GM20431 (cell line): ENCODE measurements around the gene UNC5C.

ENCODE experiments used
- in situ Hi-C: fragments of 300-500 bp; cut with MseI, MboI; formaldehyde crosslinking; loops from one replicate; pipeline ENCODE4 v1.15.0; 2020; ENCODE audit warnings: low sequenced_read_pairs; ENCODE audit not compliant: unreplicated experiment

UNC5C gene

DNA sequence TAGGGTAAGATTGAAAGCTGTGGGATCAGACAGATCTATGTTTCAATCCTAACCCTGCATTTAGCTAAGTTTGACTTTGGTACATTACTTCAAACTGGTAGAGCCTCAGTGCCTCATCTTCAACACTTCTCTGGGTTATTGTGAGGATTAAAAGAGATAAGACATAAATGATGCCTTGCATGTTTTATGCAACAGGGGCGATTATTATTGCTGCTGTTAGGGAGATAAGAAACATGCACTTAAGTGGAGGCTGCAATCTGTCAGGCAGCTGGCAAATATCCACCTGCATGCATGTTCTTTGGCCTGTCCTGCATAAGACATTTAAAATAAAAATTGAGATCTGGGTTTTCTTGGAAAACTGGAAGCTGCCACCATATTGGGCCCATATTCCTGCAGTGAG lies 24.6 kb downstream of the UNC5C start:
- in situ Hi-C loops: no loop called here

DNA sequence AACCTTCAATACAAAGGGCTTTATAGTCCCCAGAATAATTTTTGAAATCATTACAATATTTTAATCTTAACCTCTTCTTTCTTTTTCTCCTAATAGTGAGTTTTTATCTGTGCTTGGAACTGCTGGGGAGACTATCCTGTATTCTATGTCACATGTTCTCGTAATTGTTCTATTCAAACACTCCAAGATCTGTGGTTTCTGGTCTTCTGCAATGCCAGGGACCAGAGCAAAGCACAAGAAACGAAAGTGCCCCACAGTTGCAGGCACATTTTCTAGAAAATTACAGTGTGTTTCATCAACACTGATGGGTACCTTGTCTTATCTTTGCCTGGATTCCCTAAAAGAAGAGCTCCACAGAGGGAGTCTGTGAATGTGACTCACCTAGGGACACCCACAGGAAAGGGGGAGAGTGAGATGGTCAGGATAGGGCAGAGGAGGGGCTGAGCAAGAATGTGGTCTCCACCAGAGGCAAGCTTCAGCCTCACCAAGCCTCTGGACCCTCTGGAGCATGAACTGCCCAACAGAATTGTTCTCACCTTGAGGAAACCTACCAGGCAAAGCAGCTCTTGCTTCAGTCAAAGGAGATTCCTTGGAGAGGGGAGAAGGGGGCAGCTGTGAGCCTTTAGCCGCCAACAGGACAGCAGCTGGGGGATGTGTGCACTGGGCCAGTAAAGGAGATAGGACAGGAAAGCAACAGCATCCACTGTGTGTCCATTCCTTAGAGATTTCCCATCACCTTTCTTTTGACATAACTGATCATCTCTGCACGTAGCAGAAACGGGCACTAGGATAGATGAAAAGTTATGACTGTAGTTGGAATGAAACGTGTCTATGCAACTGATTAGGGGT lies 25.9 kb downstream of the UNC5C start:
- in situ Hi-C loops: no loop called here

DNA sequence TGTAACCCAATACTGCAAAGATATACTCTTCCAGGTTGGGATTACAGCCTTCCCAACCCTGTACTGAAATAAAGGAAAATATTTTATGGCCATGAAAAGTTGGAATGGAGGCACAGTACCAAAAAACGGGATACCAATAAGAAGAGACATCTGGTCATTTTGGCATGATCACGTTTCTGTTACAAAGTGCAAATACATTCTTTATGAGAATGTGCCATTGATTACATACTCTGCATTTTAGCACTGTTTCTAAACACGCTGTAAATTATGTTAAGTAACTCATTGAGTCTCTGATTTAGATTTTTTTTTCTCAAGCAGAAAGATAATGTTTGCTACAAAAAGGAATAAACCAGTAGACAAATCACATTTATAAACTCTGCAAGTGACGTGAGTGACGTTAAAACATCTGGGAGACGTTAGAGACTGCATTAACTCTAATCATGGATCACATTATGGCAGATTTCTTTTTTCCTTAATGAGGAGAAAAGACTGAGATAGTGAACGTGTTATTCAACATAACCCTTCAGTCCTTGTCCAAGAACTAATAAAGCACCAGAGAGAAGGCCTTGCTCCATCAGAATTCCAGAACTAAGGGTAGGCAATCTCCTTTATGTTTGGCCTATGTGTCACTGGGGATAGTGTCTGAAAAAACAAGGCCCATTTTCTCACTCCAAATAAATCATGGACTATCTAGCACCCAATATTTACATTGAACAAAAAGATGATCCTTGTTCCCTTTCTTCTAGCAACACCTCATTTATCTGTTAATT lies 31.0 kb downstream of the UNC5C start:
- in situ Hi-C loops: no loop called here

DNA sequence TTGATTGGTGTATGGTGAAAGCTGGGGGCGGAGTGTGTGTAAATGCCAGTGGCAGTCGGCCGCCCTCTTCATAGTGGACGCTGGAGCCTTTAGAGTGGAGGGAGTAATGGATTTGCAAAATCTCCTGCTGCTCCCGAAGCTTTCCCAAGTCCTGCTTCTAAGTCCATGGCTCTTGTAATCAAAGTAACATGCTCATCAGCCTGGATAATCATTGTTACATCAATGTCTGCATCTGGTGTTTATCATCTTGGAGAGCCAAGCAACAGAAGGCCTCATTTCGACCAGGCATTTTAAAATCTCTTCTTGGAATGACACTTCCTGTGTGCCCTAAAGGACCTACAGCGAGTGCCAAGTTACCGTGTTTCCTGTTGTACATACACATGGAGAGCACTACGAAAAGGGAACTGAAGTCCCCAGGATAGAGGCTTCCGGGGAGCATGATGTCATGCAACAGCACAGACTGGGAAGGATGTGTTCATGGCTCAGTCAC lies 32.2 kb downstream of the UNC5C start:
- in situ Hi-C loops: no loop called here

DNA sequence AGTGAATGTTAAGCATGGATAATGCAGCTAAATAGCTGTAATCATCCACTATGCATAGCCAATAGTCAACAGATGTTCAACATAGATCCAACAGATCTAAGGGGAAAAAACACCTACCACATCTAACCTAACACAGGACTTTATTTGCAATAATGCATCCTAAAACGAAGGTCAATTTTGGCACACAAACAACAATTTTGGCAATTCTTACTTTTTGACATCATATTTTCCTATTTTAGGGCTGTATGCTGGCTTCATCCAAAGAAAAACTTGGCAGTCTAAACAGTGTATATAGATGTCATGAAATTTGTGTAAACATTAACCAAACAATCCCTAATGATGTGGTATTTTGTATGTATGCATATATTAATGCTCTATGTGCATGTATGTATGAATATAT lies 33.2 kb downstream of the UNC5C start:
- in situ Hi-C loops: no loop called here

DNA sequence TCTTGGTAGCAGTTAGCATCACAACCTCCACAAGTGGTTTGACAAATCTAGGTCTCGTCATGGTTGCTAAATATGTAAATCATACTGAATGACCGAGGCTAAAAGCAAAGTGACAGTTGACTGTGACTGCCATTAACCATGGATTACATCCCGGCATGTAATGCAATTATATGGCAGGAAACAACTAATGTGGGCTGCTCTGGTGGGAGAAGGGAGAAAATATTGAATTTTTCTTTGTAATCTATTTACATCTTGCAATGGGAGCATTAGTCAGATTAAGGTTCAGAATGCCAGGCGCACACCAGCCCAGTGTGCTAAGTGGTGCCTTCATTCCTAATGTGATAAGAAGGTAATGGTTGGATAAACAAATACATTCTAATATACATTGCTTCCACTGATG lies 35.8 kb downstream of the UNC5C start:
- in situ Hi-C loops: no loop called here

DNA sequence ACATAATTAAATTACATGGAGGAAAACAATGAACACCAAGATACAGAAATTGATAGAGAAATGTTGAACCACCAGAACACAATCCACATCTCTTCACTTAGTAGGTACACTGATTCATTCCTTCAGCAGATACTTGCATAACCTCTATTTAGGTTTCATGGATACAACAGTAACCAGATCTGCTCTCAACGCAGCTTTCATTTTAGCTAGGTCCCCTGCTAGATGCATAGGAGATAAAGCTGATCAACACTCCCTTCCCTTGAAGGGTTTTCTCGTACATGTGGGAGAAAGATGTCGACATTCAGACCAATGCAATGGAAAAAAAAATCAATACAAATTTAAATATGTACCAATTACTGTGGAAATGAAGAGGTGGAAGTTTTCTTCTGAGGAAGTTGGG lies 37.3 kb downstream of the UNC5C start:
- in situ Hi-C loops: no loop called here

DNA sequence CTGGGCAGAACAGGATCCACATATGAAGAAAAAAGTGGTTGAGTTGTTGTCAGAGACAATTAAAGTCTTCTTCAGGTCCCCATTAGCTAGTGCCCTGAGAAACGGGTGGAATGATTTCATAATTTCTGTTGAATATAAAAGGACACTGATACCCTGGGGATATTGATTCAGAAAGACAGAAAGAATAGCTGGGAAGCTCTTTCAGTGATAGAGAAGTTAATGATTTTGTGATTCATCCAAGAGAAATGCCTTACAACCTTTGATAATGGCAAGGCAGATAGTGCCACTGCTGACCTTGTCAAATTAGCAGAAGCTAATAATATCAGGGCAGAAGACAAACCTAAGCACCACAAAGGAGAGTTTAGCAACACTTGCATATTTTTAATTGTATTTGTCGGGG lies 37.9 kb downstream of the UNC5C start:
- in situ Hi-C loops: no loop called here

DNA sequence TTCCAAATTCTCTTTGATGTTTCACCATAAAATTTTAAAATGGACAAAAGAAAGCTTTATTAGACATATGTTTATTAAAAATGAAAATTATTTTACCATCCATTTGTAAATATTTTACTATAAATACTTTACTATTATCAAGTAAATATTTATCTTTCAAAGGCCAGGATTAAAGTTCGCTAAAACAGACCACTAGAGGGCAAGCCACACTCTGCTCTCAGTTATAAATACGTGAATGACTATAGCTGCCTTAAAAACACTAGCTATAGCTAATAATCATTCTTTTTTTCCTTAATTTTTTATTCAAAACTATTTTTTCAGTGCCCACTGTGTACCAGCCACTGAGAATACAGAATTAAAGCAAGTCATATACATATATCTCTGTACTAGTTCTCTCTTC lies 38.6 kb downstream of the UNC5C start:
- in situ Hi-C loops: no loop called here

DNA sequence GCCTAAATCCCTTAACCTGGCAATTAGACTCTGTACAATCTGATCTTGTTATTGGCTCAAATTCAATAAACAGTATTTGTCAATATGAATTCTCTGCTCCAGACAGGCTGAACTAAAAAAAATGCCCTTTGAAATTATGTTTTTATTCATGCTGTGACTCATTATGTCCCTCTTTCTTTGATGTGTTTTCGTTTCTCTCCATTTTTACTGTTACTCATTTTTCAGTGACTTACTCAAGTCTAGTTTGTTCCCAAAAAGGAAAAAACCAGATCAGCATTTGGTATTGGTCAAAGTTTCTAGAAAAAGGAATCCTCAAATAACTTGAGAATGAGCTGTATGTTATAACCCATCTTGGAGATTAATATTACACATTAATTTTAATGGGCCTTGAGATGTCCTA lies 40.4 kb downstream of the UNC5C start:
- in situ Hi-C loops: no loop called here

DNA sequence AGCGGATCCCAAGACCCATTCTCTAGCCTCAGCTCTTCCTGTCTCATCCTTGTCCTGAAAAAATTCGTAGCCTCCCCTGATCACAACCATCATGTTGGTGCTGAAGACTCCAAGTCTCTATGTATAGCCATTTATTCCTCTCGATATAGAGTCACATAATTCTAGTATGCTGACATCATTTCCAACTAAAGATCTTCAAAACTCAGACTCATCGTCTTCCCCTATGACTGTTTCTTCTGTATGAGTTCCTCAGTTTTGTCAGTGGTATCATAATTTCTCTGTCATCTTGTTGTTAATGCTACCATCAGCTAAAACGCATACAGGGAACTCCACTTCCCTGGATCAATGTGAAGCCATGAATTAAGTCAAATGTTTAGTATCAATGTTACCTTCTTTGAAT lies 41.2 kb downstream of the UNC5C start:
- in situ Hi-C loops: no loop called here

DNA sequence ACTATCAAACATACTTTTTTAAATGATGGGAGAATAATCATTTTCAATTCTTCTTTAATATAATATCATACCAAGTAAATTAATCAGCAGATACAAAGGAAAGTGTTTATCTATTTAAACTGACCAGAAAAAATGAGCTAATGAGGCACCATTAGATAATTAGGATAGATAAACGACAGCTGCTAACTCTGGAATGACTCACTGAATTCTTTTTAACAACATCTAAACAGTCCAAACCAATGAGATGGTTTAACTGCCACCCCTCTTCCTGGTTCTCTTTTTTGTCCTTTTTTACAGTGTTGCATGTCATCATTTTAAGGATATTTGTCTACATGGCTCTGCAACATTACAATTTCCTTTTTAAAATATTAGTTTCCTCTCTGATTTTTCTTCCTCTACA lies 41.6 kb downstream of the UNC5C start:
- in situ Hi-C loops: no loop called here

DNA sequence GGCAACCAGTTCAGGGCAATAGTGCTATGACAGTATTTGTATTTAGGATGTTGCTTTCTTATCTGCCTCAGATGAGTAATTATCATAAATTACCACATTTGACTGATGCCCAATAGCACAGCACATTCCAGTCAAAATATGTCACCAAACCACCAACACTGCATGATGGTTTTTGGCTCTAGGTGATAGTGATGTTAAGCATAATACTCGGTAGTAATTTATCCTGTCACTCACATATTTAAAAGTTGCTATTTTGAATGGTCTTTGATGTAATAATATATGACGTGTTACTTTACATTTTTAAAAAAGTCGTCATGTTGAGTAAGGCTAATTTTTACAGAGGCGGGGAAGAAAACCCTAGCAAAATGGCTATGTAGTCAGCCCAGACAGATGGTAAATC lies 42.5 kb downstream of the UNC5C start:
- in situ Hi-C loops: no loop called here

DNA sequence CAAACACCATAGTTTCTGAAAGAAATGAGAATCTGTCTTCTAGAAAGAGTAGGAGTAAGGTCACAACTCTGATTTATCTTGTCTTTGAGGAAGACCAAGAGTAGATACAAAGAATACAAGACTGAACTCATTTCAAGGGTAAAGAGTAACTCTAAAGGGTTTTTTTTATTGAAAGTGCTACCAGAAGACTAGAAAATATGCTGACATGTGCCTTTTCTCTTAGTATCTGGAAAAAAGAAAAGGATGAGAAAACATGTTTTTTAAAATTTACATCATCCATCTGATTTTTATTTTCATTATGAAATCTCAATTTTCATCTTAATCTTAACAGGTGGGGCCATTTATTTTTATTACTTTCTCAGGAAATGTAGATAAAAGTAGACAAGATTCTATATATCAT lies 43.0 kb downstream of the UNC5C start:
- in situ Hi-C loops: no loop called here

DNA sequence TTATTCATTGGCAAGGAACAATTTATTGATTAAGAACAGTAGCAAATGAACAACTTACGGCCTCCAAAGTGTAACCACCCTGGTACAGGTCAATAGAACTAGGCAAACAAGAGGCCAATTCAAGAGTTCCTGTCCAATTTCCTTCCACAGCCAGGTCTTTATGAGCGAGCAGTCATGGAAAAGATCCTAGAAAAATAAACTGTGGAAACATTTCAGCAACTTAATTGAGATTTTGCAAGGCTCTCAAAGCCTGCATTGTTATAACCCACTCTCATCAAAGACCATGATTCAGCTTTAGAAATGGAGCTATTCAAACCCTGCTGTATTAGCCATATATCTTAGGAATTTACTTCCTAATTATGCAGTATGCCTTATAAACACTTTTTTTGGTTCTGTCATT lies 43.6 kb downstream of the UNC5C start:
- in situ Hi-C loops: no loop called here

DNA sequence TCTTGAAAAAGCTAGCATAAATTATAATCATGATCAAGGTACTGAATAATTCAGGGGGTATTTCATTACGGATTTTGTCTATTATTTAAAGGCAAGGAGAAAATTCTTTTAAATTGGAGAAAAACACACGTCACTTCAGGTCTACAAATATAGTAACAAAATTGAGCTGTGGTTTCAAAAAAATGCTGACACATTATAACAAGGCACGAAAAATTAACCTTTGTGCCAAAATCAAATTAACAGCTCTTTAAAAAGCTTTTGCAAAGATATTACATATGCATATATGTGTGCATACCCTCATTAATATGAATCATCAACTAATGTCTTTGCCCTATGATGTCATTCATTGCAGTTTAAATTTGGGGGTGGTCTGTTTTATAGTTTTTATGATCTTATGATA lies 44.3 kb downstream of the UNC5C start:
- in situ Hi-C loops: no loop called here

DNA sequence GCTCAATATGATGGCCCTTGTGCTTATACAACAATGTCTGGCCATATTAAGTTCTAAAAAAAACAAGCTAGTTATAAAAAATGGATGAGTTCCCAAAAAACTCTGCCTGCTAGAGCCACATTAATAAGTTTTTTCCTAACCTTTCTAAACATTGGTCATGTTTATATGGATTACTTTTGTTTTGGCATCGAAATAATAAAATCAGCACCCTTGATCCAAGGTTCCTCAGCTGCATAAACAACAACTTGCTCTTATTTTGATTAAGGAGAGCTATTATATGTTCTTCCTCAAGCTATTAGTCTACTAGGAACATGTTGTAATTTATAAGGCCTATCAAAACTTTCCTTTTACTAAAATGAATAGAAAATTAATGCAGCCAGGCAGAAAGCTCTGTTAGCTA lies 48.4 kb downstream of the UNC5C start:
- in situ Hi-C loops: no loop called here

DNA sequence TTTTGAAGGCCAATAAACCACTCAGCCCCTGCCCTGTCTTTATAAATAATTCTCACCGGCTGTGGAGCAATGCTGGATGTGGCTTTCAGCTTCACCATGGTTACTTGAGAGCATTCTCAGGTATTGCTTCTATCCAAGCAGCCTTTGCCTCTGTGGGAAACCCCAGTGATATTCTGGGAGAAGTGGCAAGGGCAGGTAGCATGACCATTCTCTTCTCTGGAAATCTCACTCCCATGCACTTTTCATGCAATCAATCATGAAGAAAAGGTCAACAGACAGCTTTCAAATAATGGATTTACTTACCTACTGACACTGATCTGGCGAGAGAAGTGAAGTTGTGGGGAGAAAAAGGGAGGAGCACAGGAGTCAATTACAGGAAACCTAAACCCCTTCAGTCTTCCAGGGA lies 49.5 kb downstream of the UNC5C start:
- in situ Hi-C loops: no loop called here

DNA sequence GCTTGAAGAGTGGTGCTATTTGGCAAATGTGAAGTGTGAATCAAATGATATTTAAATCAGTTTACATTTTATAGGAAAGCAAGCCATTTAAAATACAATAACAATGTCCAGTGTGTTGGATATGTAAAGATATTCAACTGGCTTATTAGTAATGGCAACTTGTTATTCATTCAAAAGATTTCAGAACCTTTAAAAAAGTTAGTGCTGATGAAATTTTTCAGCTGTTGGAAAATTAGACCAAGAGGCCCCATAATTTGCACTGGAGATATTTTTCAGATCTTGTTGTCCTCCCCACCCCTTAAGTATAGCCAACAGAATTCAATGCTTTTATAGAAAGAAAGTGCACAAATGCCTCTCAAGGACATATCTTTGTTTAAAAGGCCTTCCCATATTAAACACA lies 54.6 kb downstream of the UNC5C start:
- in situ Hi-C loops: no loop called here

DNA sequence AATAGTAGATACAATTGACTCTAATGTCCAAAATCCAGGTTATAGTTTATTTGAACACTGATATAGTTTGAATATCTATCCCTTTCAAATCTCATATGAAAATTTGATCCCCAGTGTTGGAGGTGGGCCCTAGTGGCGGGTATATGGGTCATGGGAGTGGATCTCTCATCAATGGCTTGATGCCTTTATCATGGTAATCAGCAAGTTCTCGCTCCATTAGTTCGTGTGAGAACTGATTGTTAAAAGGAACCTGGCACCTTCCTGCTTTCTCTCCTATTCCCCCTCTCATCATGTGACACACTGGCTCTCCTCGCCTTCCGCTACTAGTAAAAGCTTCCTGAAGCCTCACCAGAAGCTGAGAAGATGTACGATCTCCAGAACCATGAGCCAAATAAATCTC lies 70.1 kb downstream of the UNC5C start:
- in situ Hi-C loops: no loop called here

DNA sequence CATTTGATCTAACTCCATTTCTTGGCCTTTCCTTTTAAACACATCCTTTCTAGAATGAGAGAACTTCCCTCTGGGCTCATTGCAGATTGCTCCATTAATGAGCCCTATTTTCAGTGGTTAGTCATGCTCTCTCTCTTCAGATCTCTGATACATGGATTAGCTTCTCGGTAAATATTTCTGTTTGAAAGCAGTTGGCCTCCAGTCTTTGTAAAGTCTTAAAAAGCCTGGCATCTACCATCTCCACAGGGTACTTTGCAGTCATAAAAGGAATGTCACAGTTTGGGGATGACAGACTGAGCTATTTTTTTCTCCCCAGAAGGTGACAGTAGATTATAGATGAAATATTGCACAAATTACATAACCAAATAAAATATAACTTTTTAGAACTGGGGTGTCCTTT lies 72.7 kb downstream of the UNC5C start:
- in situ Hi-C loops: no loop called here

DNA sequence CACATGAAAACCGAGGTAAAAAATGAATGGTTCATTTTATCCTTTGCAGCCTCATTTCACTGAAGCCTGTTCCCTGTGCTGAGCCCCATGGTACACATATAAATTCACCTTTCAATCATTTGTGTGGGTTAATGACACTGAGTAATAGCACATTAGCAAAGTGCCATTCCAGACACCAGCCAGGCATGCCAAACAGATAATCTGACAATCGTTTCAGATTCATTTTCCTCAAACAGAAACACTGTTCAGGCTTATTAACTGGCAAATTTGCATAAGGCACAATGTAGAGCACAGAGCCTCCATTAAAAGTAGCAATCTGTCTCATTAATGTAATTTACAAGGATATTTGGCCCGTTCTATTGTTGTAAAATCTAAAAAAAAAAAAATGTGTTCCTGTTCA lies 76.2 kb downstream of the UNC5C start:
- in situ Hi-C loops: no loop called here
